DND-41 (cell line): ENCODE data around the gene AGPAT4.

Experiments
- ATAC-seq: fragments of 200-7000 bp; cut with Tn5 transposase; 3 replicates; pipeline ENCODE4 v1.9.1; 2021; ENCODE audit warnings: low read depth; ENCODE audit not compliant: insufficient read depth
- DNase-seq: peaks from one replicate; pipeline ENCODE4 v3.0.0-alpha.2; 2020
- H2AFZ ChIP-seq: 2 replicates; pipeline ENCODE4 v1.6.0; 2012; ENCODE audit warnings: low read depth, low read length
- H3K27ac ChIP-seq: 2 replicates; pipeline ENCODE4 v1.5.1; 2012; ENCODE audit warnings: low read length, inconsistent platforms
- H3K27me3 ChIP-seq: fragments of 200-600 bp; sonication (generic); 2 replicates; pipeline ENCODE4 v1.6.0; 2012; ENCODE audit warnings: low read length, mild to moderate bottlenecking, inconsistent platforms; ENCODE audit not compliant: insufficient read depth, poor library complexity
- H3K36me3 ChIP-seq: 2 replicates; pipeline ENCODE4 v1.5.1; 2012; ENCODE audit warnings: low read length, inconsistent platforms; ENCODE audit not compliant: insufficient read depth
- H3K4me1 ChIP-seq: 2 replicates; pipeline ENCODE4 v1.5.1; 2012; ENCODE audit warnings: mild to moderate bottlenecking, low read length; ENCODE audit not compliant: insufficient read depth
- H3K4me2 ChIP-seq: 2 replicates; pipeline ENCODE4 v1.6.0; 2012; ENCODE audit warnings: mild to moderate bottlenecking, moderate library complexity, low read length, inconsistent platforms; ENCODE audit not compliant: insufficient read depth
- H3K4me3 ChIP-seq, 2 experiments: fragments of 200-600 bp in 1 of 2; shearing (Covaris generic) in 1 of 2; 2 replicates each; pipeline ENCODE4 v1.5.1; 2012 to 2016; ENCODE audit warnings: inconsistent platforms in 2 of 2, low read length in 2 of 2, mild to moderate bottlenecking in 2 of 2, low read depth in 1 of 2, moderate library complexity in 1 of 2
- H3K79me2 ChIP-seq: 2 replicates; pipeline ENCODE4 v1.6.0; 2012; ENCODE audit warnings: low read length, inconsistent platforms; ENCODE audit not compliant: insufficient read depth
- H3K9ac ChIP-seq: 2 replicates; pipeline ENCODE4 v1.6.0; 2012; ENCODE audit warnings: low read depth, mild to moderate bottlenecking, inconsistent platforms, low read length, moderate library complexity
- H3K9me3 ChIP-seq: 2 replicates; pipeline ENCODE4 v1.5.1; 2012; ENCODE audit warnings: low read length, moderate library complexity, mild to moderate bottlenecking, inconsistent platforms; ENCODE audit not compliant: insufficient read depth, severe bottlenecking
- H4K20me1 ChIP-seq: 2 replicates; pipeline ENCODE4 v1.6.0; 2012; ENCODE audit warnings: low read length; ENCODE audit not compliant: insufficient read depth
- EZH2 ChIP-seq: IDR thresholded peaks from 3 replicates; pipeline ENCODE4 v1.6.1; 2012; ENCODE audit warnings: borderline replicate concordance, low read depth, mild to moderate bottlenecking, moderate library complexity, low read length, inconsistent platforms; ENCODE audit not compliant: severe bottlenecking
- TF ChIP-seq, protein P1 (sequence below): IDR thresholded peaks from 2 replicates; pipeline ENCODE4 v1.5.1; 2012; ENCODE audit warnings: borderline replicate concordance, low read length, moderate library complexity, mild to moderate bottlenecking; ENCODE audit not compliant: poor library complexity, severe bottlenecking; ENCODE audit errors: extremely low read depth

AGPAT4 gene

DNA sequence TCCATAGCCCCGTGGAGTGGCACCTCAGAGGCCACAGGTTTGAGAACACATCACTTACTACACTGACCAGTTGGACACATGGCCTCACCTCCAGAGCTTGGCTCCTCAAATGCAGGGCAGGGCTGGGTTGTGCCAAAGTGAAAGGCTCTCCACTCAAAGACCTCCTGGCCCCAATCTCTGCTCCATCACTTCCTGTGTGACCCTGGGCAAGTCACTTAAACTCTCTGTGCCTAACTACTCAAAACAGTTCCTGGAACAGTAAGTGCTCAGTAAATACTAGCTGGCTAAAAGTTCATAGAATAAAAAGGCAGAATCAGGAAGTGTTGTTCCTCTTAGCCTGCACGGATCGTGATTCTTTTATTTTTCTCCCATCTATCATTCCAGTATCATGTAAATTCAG, 50.2 kb downstream of the AGPAT4 start:
- no peaks in the 10 kb centered on the region for H3K79me2 ChIP-seq
- H4K20me1 ChIP-seq = no peaks in the 10 kb centered on the region
- no peak for ATAC-seq
- H3K9ac ChIP-seq = no peak overlapping the region
- H3K4me3 ChIP-seq = no peak overlapping the region
- no peak overlapping the region for H2AFZ ChIP-seq
- no peaks in the 10 kb centered on the region for H3K9me3 ChIP-seq
- no peaks in the 10 kb centered on the region for H3K27me3 ChIP-seq
- H3K4me1 ChIP-seq = no peaks in the 10 kb centered on the region
- DNase-seq = no peak
- no peak overlapping the region for H3K4me2 ChIP-seq
- no peak for TF ChIP-seq EZH2
- TF ChIP-seq, protein P1, sequence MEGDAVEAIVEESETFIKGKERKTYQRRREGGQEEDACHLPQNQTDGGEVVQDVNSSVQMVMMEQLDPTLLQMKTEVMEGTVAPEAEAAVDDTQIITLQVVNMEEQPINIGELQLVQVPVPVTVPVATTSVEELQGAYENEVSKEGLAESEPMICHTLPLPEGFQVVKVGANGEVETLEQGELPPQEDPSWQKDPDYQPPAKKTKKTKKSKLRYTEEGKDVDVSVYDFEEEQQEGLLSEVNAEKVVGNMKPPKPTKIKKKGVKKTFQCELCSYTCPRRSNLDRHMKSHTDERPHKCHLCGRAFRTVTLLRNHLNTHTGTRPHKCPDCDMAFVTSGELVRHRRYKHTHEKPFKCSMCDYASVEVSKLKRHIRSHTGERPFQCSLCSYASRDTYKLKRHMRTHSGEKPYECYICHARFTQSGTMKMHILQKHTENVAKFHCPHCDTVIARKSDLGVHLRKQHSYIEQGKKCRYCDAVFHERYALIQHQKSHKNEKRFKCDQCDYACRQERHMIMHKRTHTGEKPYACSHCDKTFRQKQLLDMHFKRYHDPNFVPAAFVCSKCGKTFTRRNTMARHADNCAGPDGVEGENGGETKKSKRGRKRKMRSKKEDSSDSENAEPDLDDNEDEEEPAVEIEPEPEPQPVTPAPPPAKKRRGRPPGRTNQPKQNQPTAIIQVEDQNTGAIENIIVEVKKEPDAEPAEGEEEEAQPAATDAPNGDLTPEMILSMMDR = no peak
- no peak overlapping the region for H3K27ac ChIP-seq
- no peaks in the 10 kb centered on the region for H3K36me3 ChIP-seq

DNA sequence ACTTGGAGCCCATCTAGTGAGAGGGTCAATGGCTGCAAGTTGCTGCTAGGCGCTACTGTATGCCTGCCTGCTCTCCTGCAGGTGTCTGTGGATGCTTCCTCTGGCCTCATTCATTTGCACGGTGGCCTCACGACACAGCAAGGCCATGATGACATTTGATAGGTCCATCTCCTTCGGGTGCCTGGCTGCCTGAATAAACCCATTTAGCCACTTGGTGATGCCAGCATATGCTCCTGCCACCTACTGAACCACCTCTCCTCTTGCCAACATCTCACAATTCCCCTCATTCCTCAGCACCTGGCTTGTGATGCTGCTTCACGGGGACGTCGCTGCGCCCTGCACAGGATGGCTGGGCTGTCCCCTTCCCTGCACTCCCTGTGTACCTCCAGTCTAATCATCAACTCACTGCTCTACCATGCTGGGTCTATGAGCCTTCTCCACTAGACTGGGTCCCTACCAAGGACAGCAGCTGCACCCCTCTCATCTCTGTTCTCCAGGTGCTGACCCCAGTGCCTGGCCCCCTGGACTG, 51.1 kb downstream of the AGPAT4 start:
- Histone ChIP-seq H3K9ac (no peak overlapping the region), H3K9me3 (no peaks in the 10 kb centered on the region), H3K36me3 (no peaks in the 10 kb centered on the region), H3K4me3 (no peak overlapping the region), H3K4me2 (no peak overlapping the region), H3K79me2 (no peaks in the 10 kb centered on the region), H3K4me1 (no peaks in the 10 kb centered on the region), H3K27me3 (no peaks in the 10 kb centered on the region), H2AFZ (no peak overlapping the region), H4K20me1 (no peaks in the 10 kb centered on the region), H3K27ac (no peak overlapping the region)
- no peak for DNase-seq
- TF ChIP-seq, protein P1 = no peak
- ATAC-seq = no peak

DNA sequence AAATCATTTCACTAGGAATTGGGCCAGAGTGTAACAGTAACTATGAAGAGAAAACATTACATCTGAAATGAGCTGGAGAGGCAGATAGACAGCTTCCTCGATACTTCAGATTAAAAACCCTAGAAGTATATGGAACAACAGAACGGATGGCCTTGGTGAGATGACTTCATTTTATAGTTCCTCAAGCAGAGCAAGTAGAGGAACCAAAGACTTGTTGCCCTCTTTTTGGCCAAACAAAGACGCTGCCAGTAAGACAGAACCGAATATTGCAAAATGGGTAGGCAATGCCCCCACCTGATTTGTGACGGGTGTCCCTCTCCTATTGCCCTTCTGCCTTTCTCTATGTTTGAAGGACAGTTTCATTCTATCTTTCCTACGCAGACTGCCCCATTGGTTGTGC, 53.5 kb downstream of the AGPAT4 start:
- Histone ChIP-seq H3K4me3 (no peak overlapping the region), H3K9me3 (peaks cover 5% of the 10 kb centered on the region), H3K79me2 (no peaks in the 10 kb centered on the region), H3K9ac (no peak overlapping the region), H3K4me1 (no peaks in the 10 kb centered on the region), H3K4me2 (no peak overlapping the region), H4K20me1 (no peaks in the 10 kb centered on the region), H3K27ac (no peak overlapping the region), H3K36me3 (no peaks in the 10 kb centered on the region), H3K27me3 (no peaks in the 10 kb centered on the region), H2AFZ (no peak overlapping the region)
- ATAC-seq (no peak), DNase-seq (no peak)
- no peak for TF ChIP-seq EZH2
- TF ChIP-seq, protein P1 = no peak

DNA sequence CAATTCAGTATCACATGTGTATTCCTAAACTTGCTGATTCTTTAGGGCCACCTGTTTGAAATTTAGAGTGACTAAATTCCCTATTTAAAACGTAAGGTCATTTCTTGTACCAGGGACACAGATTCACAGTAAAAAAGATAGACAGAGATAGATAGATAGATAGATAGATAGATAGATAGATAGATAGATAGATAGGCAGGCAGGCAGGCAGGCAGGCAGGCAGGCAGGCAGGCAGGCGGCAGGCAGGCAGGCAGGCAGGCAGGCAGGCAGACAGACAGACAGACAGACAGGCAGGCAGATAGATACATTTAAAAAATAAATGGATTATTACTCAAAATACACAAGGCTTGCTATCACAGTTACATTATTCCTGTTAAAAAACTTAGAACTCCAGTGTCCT, 54.2 kb downstream of the AGPAT4 start:
- H4K20me1 ChIP-seq = no peaks in the 10 kb centered on the region
- peaks cover 8% of the 10 kb centered on the region for H3K9me3 ChIP-seq
- no peaks in the 10 kb centered on the region for H3K79me2 ChIP-seq
- H3K4me2 ChIP-seq = no peak overlapping the region
- no peak for DNase-seq
- no peak for ATAC-seq
- no peaks in the 10 kb centered on the region for H3K4me1 ChIP-seq
- no peak overlapping the region for H3K27ac ChIP-seq
- no peaks in the 10 kb centered on the region for H3K36me3 ChIP-seq
- TF ChIP-seq, protein P1 = no peak
- no peak for TF ChIP-seq EZH2
- no peak overlapping the region for H3K4me3 ChIP-seq
- no peaks in the 10 kb centered on the region for H3K27me3 ChIP-seq
- H3K9ac ChIP-seq = no peak overlapping the region
- no peak overlapping the region for H2AFZ ChIP-seq
